Heart left ventricle (tissue), 13 donors: Measurements from ENCODE around the gene CDC42EP3.

Source experiments
- POLR2A ChIP-seq, 2 donors: fragments of 450-650 bp; IDR thresholded peaks; one replicate each; pipeline ENCODE4 v1.6.1; 2017; ENCODE audit warnings: antibody characterized with exemption in 2 of 2, mild to moderate bottlenecking in 2 of 2, moderate library complexity in 2 of 2
- TF ChIP-seq, protein P1 (sequence below), 12 donors: fragments of 200-600 bp; sonication (generic) in 4 of 12; IDR thresholded peaks; one replicate each; pipeline versions ENCODE4 v1.5.0 to v1.8.0; 2018 to 2022; ENCODE audit warnings: antibody characterized with exemption in 12 of 12, mild to moderate bottlenecking in 5 of 12
- donor health status: ischemic (EF 13 %, LVEDD 7.1; RV severe dilation, severe dysfunction).
- donor health status: DM: no; HTN: yes; CAD: no.
- donor health status: DM: no; HTN: no; CAD: no.
- donor health status: ischemic (EF 25% LVEDD 6.9; RV normal size, moderate dysfunction).
- donor health status: ischemic (EF 25% LVEDD 5.7; RV mildly dilated, moderate dysfunction).
- donor health status: ischemic (EF 35%, LVEDD 5.7; RV mildly dilated, moderate dysfunction).
- donor health status: nonischemic (EF 11% LVEDD 7.7; RV severe dilation, severe dysfunction).
- donor health status: DM: yes; HTN: yes; CAD: no.
- donor health status: PGD.
- donor health status: ischemic (EF 29% LVEDD 5.4; RV normal size, mild dysfunction).
- donor health status: nonischemic (EF 23%, LVEDD 6.1; RV moderate dilation, normal function).

DNA sequence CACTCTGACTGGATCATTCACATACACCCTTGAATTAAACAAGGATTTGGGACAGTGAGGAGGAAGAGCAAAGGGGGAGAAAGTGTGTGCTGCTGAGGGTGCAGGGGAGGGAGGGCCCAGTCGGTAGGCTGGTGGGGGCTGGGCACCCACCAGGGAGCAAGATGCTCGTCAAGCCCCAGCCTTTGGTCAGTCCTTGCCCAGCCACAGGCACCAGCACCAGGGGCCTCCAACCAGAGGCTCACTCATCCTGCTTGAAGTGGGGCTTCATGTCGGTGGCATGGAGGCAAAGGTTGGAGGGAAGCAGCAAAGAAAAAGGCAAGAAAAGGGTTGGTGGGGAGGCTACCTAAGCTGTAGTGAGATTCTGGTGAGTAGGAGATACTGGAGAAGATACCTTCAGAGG is 21.9 kb downstream of the CDC42EP3 start:
- TF ChIP-seq, protein P1, sequence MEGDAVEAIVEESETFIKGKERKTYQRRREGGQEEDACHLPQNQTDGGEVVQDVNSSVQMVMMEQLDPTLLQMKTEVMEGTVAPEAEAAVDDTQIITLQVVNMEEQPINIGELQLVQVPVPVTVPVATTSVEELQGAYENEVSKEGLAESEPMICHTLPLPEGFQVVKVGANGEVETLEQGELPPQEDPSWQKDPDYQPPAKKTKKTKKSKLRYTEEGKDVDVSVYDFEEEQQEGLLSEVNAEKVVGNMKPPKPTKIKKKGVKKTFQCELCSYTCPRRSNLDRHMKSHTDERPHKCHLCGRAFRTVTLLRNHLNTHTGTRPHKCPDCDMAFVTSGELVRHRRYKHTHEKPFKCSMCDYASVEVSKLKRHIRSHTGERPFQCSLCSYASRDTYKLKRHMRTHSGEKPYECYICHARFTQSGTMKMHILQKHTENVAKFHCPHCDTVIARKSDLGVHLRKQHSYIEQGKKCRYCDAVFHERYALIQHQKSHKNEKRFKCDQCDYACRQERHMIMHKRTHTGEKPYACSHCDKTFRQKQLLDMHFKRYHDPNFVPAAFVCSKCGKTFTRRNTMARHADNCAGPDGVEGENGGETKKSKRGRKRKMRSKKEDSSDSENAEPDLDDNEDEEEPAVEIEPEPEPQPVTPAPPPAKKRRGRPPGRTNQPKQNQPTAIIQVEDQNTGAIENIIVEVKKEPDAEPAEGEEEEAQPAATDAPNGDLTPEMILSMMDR (IDR thresholded peaks at IDR 0.05): no peak
- TF ChIP-seq POLR2A (IDR thresholded peaks at IDR 0.05): no peak
